Measurements from ENCODE around the gene LMX1B.
"Not testable (repeated sequence)": the region's sequence is repeated elsewhere in the genome, so short reads cannot be mapped to it uniquely, and the experiment has no call there.

Gene LMX1B

DNA sequence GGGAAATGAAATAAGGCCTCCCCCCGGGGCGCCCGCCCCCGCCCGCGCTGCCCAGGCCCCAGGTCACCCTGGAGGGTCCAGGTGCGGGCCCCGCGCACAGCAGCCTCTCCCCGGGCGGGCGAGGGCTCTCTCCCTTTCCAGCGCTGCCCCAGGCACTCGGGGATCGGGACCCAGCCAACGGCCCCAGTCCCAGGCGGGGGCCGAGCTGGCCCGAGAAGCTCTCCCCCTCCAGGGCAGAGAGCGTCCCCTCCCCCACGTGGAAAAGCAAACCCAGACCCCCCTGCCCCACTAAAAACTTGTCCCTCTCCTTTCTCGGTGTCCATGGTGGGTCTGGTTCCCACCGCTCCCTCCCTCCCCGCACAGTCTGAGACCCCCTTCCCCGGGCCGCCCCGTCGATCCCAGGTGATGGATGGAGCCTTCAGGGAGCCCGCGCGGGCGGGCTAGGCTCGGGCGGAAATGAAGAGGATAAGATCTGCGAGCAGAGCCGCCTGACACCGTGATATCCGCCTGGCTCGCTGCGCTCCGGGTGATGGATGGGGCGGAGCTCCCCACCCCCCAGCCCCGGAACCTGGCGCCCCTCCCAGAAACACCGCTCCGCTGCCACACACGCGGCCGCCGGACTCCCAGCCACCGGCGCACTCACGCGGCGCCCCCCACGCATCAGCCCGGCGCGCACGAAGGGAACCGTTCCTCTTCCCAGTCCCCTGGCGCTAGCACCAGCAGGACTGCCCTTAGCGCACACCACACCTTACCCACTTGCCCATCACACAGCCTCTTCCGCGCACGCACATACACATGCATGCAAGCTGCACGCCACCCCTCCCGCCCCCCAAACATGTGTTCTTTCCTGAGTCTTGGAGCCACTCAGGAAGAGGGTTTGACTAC, 109.4 kb downstream of the LMX1B start:
- TF ChIP-seq CTCF (IDR thresholded peaks at IDR 0.05; ENCODE audit: borderline replicate concordance, insufficient read depth, low read depth, low read length) = no peak
- peak overlapping the region; percentile 59 for H3K4me3 ChIP-seq (ENCODE audit: low read depth, low read length)

DNA sequence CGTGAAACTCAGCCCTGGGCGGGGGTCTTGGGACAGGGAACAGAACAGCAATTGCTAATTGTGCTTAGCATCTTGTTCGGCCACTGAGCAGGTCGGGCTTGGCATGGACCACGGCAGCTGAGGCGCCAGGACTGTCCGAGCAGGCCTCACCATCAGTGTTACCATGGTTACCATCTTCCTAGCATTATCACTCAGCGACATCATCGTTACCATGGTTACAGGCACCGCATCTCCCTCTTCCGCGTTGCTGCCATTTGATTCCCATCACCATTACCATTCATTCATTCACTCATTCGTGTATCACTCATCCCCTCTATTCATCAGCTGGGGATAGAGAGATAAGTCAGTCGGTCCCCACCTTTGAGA, 110.1 kb downstream of the LMX1B start:
- H3K4me3 ChIP-seq (ENCODE audit: low read depth, low read length) = peak overlapping the region; percentile 59
- TF ChIP-seq CTCF (IDR thresholded peaks at IDR 0.05; ENCODE audit: borderline replicate concordance, insufficient read depth, low read depth, low read length) = no peak

GRCh38 chr9:126724226-126724625, 110.5 kb downstream of the LMX1B start:
- TF ChIP-seq CTCF (IDR thresholded peaks at IDR 0.05; ENCODE audit: borderline replicate concordance, insufficient read depth, low read depth, low read length) = no peak

GRCh38 chr9:126725485-126725884, 111.8 kb downstream of the LMX1B start:
- H3K4me3 ChIP-seq (ENCODE audit: low read depth, low read length) = not testable (repeated sequence)

More at GRCh38 chr9:126724226-126724625, 110.5 kb downstream of the LMX1B start:
- H3K4me3 ChIP-seq (ENCODE audit: low read depth, low read length) = no peak overlapping the region

GRCh38 chr9:126728210-126728609, 114.5 kb downstream of the LMX1B start:
- H3K4me3 ChIP-seq (ENCODE audit: low read depth, low read length) = not testable (repeated sequence)

- not testable (repeated sequence) for H3K4me3 ChIP-seq (ENCODE audit: low read depth, low read length)
These were observed 116.9 kb downstream of the LMX1B start for GRCh38 chr9:126730592-126730991.

DNA sequence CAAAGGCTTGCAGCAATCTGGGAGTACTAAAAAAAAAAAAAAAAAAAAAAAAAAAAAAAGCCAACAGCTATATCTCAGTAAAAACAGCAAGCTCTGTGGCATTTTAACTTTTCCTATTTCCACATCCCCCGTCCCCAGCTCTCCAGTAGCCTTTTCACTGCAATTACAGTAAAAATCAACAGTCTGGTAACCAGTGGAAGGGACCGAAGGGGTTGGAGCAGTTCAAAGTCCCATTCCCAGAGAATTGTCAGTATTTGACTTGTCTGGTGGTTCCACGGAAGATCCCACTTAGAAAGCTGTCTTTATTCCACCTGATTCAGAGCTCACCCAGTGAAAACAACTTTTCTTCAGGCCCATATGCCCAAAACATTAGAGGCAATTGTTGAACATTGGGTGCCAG, 119.3 kb downstream of the LMX1B start:
- no peak overlapping the region for H3K4me3 ChIP-seq (ENCODE audit: low read depth, low read length)
- TF ChIP-seq CTCF (IDR thresholded peaks at IDR 0.05; ENCODE audit: borderline replicate concordance, insufficient read depth, low read depth, low read length) = no peak

DNA sequence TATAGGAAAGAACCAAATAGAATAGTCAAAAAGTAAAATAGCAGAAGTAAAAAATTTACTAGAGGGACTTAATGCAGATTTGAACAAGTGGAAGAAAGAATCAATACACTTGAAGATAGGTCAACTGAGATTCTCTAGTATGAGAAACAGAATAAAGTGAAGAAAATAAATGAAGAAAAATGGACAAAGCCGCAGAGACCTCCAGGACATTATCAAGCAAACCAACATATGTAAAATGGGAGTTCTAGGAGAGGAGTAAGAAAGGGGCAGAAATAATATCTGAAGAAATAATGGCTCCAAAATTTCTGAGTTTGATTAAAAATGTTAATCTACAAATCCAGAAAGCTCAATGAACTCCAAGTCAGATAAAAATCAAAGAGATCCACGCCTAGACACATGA, 121.1 kb downstream of the LMX1B start:
- H3K4me3 ChIP-seq (ENCODE audit: low read depth, low read length) = no peak overlapping the region
- TF ChIP-seq CTCF (IDR thresholded peaks at IDR 0.05; ENCODE audit: borderline replicate concordance, insufficient read depth, low read depth, low read length) = no peak

- no peak for TF ChIP-seq CTCF (IDR thresholded peaks at IDR 0.05; ENCODE audit: borderline replicate concordance, insufficient read depth, low read depth, low read length)
- no peak overlapping the region for H3K4me3 ChIP-seq (ENCODE audit: low read depth, low read length)
These were observed 121.8 kb downstream of the LMX1B start for GRCh38 chr9:126735482-126735881.

Data from GM12875 (cell line).